ENCODE results near the gene CDC14B.
A peak's percentile ranks its signal among the peaks of the same experiment; 100 is the strongest.

The CDC14B gene

DNA sequence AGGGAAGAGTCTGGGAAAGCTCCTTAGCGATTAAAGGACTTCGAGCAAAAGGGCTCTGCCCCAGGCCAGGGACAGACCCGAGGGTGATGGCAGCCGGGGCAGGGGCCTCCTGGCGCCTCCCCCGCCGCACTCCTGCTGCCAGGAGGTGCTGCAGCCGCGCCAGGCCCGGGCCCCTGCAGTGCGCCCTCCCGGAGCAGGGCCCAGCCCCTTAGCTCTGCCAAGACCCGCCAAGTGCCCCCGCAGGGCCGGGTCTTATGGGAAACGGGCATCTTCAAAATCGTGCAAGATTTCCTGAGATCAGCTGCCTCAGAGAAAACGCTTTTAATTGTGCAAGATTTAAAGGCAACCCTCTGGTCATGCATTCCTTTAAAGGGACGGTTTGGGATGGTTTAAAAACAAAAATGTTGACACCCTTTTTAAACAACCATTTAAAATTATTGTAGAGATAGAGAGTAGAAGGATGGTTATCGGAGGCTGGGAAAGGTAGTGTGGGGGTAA is 52.4 kb downstream of the CDC14B start:
- peak overlapping the region; percentile 62 for H3K4me3 ChIP-seq (ENCODE audit: low read depth, low read length)
- TF ChIP-seq, protein P1, sequence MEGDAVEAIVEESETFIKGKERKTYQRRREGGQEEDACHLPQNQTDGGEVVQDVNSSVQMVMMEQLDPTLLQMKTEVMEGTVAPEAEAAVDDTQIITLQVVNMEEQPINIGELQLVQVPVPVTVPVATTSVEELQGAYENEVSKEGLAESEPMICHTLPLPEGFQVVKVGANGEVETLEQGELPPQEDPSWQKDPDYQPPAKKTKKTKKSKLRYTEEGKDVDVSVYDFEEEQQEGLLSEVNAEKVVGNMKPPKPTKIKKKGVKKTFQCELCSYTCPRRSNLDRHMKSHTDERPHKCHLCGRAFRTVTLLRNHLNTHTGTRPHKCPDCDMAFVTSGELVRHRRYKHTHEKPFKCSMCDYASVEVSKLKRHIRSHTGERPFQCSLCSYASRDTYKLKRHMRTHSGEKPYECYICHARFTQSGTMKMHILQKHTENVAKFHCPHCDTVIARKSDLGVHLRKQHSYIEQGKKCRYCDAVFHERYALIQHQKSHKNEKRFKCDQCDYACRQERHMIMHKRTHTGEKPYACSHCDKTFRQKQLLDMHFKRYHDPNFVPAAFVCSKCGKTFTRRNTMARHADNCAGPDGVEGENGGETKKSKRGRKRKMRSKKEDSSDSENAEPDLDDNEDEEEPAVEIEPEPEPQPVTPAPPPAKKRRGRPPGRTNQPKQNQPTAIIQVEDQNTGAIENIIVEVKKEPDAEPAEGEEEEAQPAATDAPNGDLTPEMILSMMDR (IDR thresholded peaks at IDR 0.05; ENCODE audit: insufficient read depth, low read depth, low read length, missing control alignments) = no peak
- peak; percentile 8 for DNase-seq (ENCODE audit: low read depth)

DNA sequence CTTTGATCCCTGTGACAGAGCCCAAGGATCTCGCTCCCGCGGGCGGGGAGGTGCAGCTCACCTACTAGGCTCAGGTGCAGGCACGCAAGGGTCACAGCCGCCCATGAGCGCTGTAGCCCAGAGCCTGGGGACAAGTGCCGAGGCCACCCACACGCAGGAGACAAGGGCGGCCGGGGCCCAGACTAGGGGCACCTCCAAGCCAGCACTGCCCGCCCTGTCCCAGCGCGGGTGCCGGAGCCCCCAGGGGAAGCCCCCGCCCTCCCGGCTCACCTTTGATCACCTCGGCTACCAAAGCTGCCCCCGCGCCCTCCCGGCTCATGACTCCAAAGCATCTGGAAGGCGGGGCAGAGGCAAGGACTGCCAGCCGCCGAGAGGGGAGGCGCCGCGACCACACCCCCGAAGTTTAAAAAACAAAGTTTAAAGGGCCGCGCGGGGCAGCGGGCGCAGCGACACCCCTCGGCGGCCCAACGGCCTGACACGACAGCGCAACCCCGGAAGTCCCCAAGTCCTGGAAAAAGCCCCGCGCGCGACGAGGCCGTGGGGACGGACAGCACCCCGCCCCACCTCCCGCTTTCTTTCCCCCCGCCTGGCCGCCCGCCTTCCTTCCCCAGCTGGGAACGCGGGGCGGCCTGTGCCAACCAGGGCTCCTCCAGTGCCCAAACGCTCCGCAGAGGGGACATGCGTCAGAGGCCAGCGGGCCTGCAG is 53.0 kb downstream of the CDC14B start:
- DNase-seq (ENCODE audit: low read depth) = peak; percentile 75
- peak overlapping the region; percentile 62 for H3K4me3 ChIP-seq (ENCODE audit: low read depth, low read length)
- TF ChIP-seq, protein P1 (IDR thresholded peaks at IDR 0.05; ENCODE audit: insufficient read depth, low read depth, low read length, missing control alignments) = peak; percentile 73

DNA sequence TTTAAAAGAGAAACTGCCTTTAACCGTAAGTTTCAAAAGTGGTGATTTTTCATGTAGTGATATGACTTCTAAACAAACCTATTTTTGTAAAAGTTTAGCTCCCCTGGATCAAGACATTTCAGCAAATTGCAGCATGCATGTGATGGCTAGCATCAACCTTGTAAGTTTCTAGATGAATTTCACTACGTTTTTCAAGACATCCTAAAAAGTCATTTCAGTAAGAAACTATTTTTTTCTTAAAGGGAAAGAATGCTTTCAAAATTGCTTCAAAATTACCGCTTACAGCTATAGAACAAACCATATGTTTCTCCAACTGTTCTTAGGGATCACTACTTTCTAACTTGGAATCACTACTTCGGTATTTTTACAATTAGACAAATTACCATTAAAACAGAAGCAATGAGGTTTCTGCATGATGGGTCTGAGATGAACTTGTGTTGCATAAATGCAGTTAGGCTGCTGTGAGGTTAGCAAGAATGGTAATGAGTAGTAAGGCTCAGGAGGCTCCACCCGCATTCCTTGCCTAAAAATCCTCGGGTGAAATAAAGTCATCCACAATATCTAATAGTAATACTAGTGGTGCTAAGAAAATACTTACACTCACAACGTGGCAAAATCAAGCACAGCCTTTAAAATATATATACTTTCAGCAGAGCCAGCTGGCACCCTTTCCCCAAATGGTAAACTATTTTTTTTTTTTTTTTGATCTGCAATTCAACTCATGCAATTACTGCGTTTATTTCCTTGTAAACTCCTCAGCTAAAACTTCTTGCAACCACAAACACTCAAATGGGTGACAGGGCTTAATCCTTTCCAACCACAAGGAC is 53.8 kb downstream of the CDC14B start:
- peak overlapping the region; percentile 62 for H3K4me3 ChIP-seq (ENCODE audit: low read depth, low read length)
- TF ChIP-seq, protein P1 (IDR thresholded peaks at IDR 0.05; ENCODE audit: insufficient read depth, low read depth, low read length, missing control alignments) = no peak
- no peak for DNase-seq (ENCODE audit: low read depth)

DNA sequence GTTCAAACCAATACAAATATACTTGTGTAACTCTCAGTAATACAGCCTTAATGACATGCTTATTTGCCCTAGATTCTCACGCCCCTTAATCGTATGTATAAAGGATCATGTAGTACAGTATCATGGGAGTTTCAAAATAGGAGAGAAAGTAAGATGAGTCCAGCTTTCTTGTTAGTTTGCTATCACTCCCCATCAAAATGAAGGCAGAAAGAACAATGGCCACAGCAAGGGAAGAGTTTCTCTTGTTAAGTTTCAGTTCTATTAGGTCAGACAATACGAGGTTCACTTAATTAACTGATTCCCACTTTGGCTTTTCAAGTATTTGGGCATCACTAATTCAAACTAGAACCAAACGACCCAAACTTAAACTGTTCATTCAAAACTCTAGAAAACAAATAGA is 55.4 kb downstream of the CDC14B start:
- TF ChIP-seq, protein P1 (IDR thresholded peaks at IDR 0.05; ENCODE audit: insufficient read depth, low read depth, low read length, missing control alignments) = no peak
- no peak overlapping the region for H3K4me3 ChIP-seq (ENCODE audit: low read depth, low read length)
- no peak for DNase-seq (ENCODE audit: low read depth)

DNA sequence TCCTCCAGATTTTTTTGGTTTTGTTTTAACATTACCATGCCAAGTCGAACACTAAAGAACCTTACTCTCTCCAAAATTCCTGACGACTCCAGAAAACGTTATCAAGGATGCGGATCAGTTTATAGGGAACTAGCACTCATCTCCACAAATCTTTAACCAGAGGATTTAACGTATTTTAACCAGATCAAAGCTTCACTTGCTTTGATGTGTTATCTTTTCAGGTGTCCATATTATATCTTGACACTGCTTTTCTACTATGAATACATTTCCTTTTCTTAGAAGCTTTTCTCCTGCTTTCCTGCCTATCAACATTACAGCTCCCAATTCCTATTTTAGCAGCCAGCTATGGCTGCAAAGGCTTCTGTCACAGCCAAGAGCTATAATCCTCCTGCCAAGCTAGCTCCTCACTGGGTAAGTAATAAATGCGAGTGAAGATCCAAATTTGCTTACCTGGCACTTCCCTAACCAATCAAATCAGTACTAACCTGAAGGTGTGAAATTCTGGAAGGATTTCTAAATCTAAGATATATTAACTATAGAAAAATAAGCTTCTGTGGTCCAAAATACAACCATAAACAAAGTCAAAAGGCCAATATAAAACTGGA is 60.2 kb downstream of the CDC14B start:
- no peak for DNase-seq (ENCODE audit: low read depth)
- no peak overlapping the region for H3K4me3 ChIP-seq (ENCODE audit: low read depth, low read length)
- TF ChIP-seq, protein P1 (IDR thresholded peaks at IDR 0.05; ENCODE audit: insufficient read depth, low read depth, low read length, missing control alignments) = no peak

DNA sequence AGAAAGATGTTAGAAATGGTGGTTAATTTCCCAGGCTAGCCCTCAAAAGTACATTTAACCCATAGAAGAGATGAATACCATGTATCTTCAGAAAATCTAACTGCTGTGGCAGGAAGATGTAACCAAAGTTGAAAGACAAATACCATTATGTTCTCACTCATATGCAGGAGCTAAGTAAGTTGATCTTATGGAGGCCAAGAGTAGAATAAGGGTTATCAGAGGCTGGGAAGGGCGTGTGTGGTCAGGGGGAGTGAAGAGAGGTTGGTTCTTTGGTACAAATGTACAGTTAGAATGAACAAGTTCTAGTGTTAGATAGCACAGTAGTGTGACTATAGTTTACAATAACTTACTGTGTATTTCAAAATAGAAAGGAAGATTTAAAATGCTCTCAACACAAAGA is 61.7 kb downstream of the CDC14B start:
- no peak for DNase-seq (ENCODE audit: low read depth)
- no peak overlapping the region for H3K4me3 ChIP-seq (ENCODE audit: low read depth, low read length)
- TF ChIP-seq, protein P1 (IDR thresholded peaks at IDR 0.05; ENCODE audit: insufficient read depth, low read depth, low read length, missing control alignments) = no peak

All from GM12865 (cell line).